Nephron progenitor cell (in vitro differentiated cells): Measurements from ENCODE around the gene ARFGEF2.
"Not testable (repeated sequence)": the region's sequence is repeated elsewhere in the genome, so short reads cannot be mapped to it uniquely, and the experiment has no call there.

ENCODE experiments used
- DNase-seq: peaks from one replicate; pipeline ENCODE4 v3.0.0; 2021
- H3K27ac Mint-ChIP-seq: 2 replicates; pipeline ENCODE4 v1.8.0; 2021; ENCODE audit warnings: mild to moderate bottlenecking, moderate library complexity, mixed read lengths
- H3K27me3 Mint-ChIP-seq: 2 replicates; pipeline ENCODE4 v1.8.0; 2021; ENCODE audit warnings: mild to moderate bottlenecking, low read depth, mixed read lengths; ENCODE audit not compliant: poor library complexity
- H3K36me3 Mint-ChIP-seq: 2 replicates; pipeline ENCODE4 v1.8.0; 2021; ENCODE audit warnings: low read depth, mixed read lengths
- H3K4me1 Mint-ChIP-seq: 2 replicates; pipeline ENCODE4 v1.8.0; 2021; ENCODE audit warnings: mixed read lengths
- H3K4me3 Mint-ChIP-seq: 2 replicates; pipeline ENCODE4 v1.8.0; 2021; ENCODE audit warnings: mild to moderate bottlenecking, moderate library complexity, mixed read lengths
- H3K9me3 Mint-ChIP-seq: 2 replicates; pipeline ENCODE4 v1.8.0; 2021; ENCODE audit warnings: mild to moderate bottlenecking, moderate library complexity, mixed read lengths
- CTCF ChIP-seq: fragments of 200-600 bp; sonication (generic); IDR thresholded peaks from 2 replicates; pipeline ENCODE4 v1.5.0; 2021; ENCODE audit warnings: antibody characterized with exemption

ARFGEF2 gene

GRCh38 chr20:48932375-48932941 is 10.9 kb downstream of the ARFGEF2 start:
- Mint-ChIP-seq H3K4me3 (no peak overlapping the region), H3K27me3 (peaks cover 5% of the 10 kb centered on the region), H3K27ac (no peak overlapping the region), H3K4me1 (peaks cover 6% of the 10 kb centered on the region), H3K9me3 (peaks cover 23% of the 10 kb centered on the region), H3K36me3 (peaks cover 25% of the 10 kb centered on the region)
- no peak for TF ChIP-seq CTCF
- DNase-seq: no peak

GRCh38 chr20:48933017-48933766 is 11.7 kb downstream of the ARFGEF2 start:
- Mint-ChIP-seq H3K4me3 (no peak overlapping the region), H3K9me3 (peaks cover 26% of the 10 kb centered on the region), H3K4me1 (peaks cover 10% of the 10 kb centered on the region), H3K27me3 (peaks cover 5% of the 10 kb centered on the region), H3K27ac (no peak overlapping the region), H3K36me3 (peaks cover 28% of the 10 kb centered on the region)
- no peak for DNase-seq
- no peak for TF ChIP-seq CTCF

- H3K4me1 Mint-ChIP-seq, DNase-seq, H3K4me3 Mint-ChIP-seq, H3K27me3 Mint-ChIP-seq: not testable (repeated sequence)
- peaks cover 28% of the 10 kb centered on the region for H3K36me3 Mint-ChIP-seq
- peaks cover 26% of the 10 kb centered on the region for H3K9me3 Mint-ChIP-seq
- H3K27ac Mint-ChIP-seq: peak overlapping the region; percentile 78
Observed at GRCh38 chr20:48934273-48934877, 12.9 kb downstream of the ARFGEF2 start.

GRCh38 chr20:48934966-48935365 is 13.5 kb downstream of the ARFGEF2 start:
- Mint-ChIP-seq H3K9me3 (peaks cover 26% of the 10 kb centered on the region), H3K36me3 (peaks cover 28% of the 10 kb centered on the region)
- not testable (repeated sequence) for DNase-seq, H3K4me1 Mint-ChIP-seq, H3K4me3 Mint-ChIP-seq, H3K27ac Mint-ChIP-seq, H3K27me3 Mint-ChIP-seq

- H3K4me1 Mint-ChIP-seq, H3K27ac Mint-ChIP-seq, H3K4me3 Mint-ChIP-seq, DNase-seq, H3K27me3 Mint-ChIP-seq: not testable (repeated sequence)
- peaks cover 28% of the 10 kb centered on the region for H3K36me3 Mint-ChIP-seq
- H3K9me3 Mint-ChIP-seq: peaks cover 26% of the 10 kb centered on the region
Observed at GRCh38 chr20:48936178-48936577, 14.7 kb downstream of the ARFGEF2 start.

- TF ChIP-seq CTCF: no peak
- Mint-ChIP-seq H3K9me3 (peaks cover 26% of the 10 kb centered on the region), H3K36me3 (peaks cover 28% of the 10 kb centered on the region), H3K4me3 (no peak overlapping the region), H3K27ac (peak overlapping the region; percentile 96), H3K27me3 (peaks cover 5% of the 10 kb centered on the region), H3K4me1 (peaks cover 10% of the 10 kb centered on the region)
- no peak for DNase-seq
Observed at GRCh38 chr20:48937674-48938073, 16.2 kb downstream of the ARFGEF2 start.

GRCh38 chr20:48938670-48939069 is 17.2 kb downstream of the ARFGEF2 start:
- H3K27me3 Mint-ChIP-seq: peaks cover 5% of the 10 kb centered on the region
- H3K27ac Mint-ChIP-seq: no peak overlapping the region
- peaks cover 24% of the 10 kb centered on the region for H3K36me3 Mint-ChIP-seq

More at GRCh38 chr20:48938670-48939069, 17.2 kb downstream of the ARFGEF2 start:
- no peak for DNase-seq
- H3K9me3 Mint-ChIP-seq: peaks cover 23% of the 10 kb centered on the region
- TF ChIP-seq CTCF: no peak
- peaks cover 10% of the 10 kb centered on the region for H3K4me1 Mint-ChIP-seq
- no peak overlapping the region for H3K4me3 Mint-ChIP-seq
